HepG2 (cell line): ENCODE measurements around the gene RNF8. TPM values are rescaled to one million over a fixed set of nuclear protein-coding genes. Genes with fewer than 3 reads are reported as not detected.

Source experiments
- ATAD3A ChIP-seq: sonication (generic); formaldehyde crosslinking; IDR thresholded peaks from 2 replicates; pipeline ENCODE4 v1.4.0; 2020; ENCODE audit warnings: missing genetic modification reagents
- ATF1 ChIP-seq: IDR thresholded peaks from 2 replicates; pipeline ENCODE4 v1.6.1; 2016; ENCODE audit warnings: mild to moderate bottlenecking, control low read depth
- EHMT2 ChIP-seq: fragments of 200-600 bp; sonication (generic); IDR thresholded peaks from 2 replicates; pipeline ENCODE4 v1.7.0; 2017; ENCODE audit warnings: antibody characterized with exemption, low read depth, low read length, borderline replicate concordance
- GATAD2A ChIP-seq: IDR thresholded peaks from 2 replicates; pipeline ENCODE4 v1.6.1; 2016
- HNF4A ChIP-seq: sonication (generic); formaldehyde crosslinking; IDR thresholded peaks from 2 replicates; pipeline ENCODE4 v1.4.0; 2020; ENCODE audit warnings: missing genetic modification reagents
- HNRNPH1 ChIP-seq: fragments of 200-400 bp; formaldehyde crosslinking; optimal IDR thresholded peaks from 2 replicates; pipeline ENCODE3; 2017; ENCODE audit warnings: mild to moderate bottlenecking, low read depth, low read length
- HOXA3 ChIP-seq: sonication (generic); formaldehyde crosslinking; IDR thresholded peaks from 2 replicates; pipeline ENCODE4 v1.5.0; 2020; ENCODE audit warnings: missing genetic modification reagents
- HOXA5 ChIP-seq: sonication (generic); formaldehyde crosslinking; IDR thresholded peaks from 2 replicates; pipeline ENCODE4 v1.4.0; 2020; ENCODE audit warnings: missing genetic modification reagents
- KDM3A ChIP-seq: IDR thresholded peaks from 2 replicates; pipeline ENCODE4 v1.6.1; 2018; ENCODE audit warnings: low read depth, missing compliant biosample characterization
- MEF2D ChIP-seq: sonication (generic); formaldehyde crosslinking; IDR thresholded peaks from 2 replicates; pipeline ENCODE4 v1.5.1; 2020; ENCODE audit warnings: mild to moderate bottlenecking, missing genetic modification reagents
- MLX ChIP-seq: IDR thresholded peaks from 2 replicates; pipeline ENCODE4 v1.6.1; 2016
- MTA3 ChIP-seq: sonication (generic); formaldehyde crosslinking; IDR thresholded peaks from 2 replicates; pipeline ENCODE4 v1.4.0; 2020; ENCODE audit warnings: missing genetic modification reagents
- MTF2 ChIP-seq: sonication (generic); formaldehyde crosslinking; IDR thresholded peaks from 2 replicates; pipeline ENCODE4 v1.5.0; 2020; ENCODE audit warnings: missing genetic modification reagents, borderline replicate concordance
- MZF1 ChIP-seq: sonication (generic); formaldehyde crosslinking; IDR thresholded peaks from 2 replicates; pipeline ENCODE4 v1.8.1; 2023; ENCODE audit warnings: mild to moderate bottlenecking, missing genetic modification reagents, borderline replicate concordance
- PHF21A ChIP-seq: sonication (generic); formaldehyde crosslinking; IDR thresholded peaks from 2 replicates; pipeline ENCODE4 v1.5.0; 2020; ENCODE audit warnings: mild to moderate bottlenecking, missing genetic modification reagents
- PHF8 ChIP-seq: sonication (generic); formaldehyde crosslinking; IDR thresholded peaks from 2 replicates; pipeline ENCODE4 v1.5.0; 2020; ENCODE audit warnings: missing genetic modification reagents
- PRDM10 ChIP-seq: sonication (generic); formaldehyde crosslinking; IDR thresholded peaks from 2 replicates; pipeline ENCODE4 v1.4.0; 2020; ENCODE audit warnings: low read depth, missing genetic modification reagents
- SMAD1 ChIP-seq: sonication (generic); formaldehyde crosslinking; IDR thresholded peaks from 2 replicates; pipeline ENCODE4 v1.4.0; 2020; ENCODE audit warnings: missing genetic modification reagents, low read depth, mild to moderate bottlenecking, borderline replicate concordance
- SMAD3 ChIP-seq: sonication (generic); formaldehyde crosslinking; IDR thresholded peaks from 2 replicates; pipeline ENCODE4 v1.4.0; 2020; ENCODE audit warnings: missing genetic modification reagents
- SRSF1 ChIP-seq: fragments of 200-400 bp; formaldehyde crosslinking; optimal IDR thresholded peaks from 2 replicates; pipeline ENCODE3; 2017; ENCODE audit warnings: mild to moderate bottlenecking, low read depth, low read length, moderate library complexity
- SSRP1 ChIP-seq: IDR thresholded peaks from 2 replicates; pipeline ENCODE4 v1.6.1; 2016; ENCODE audit warnings: control low read depth
- STAG1 ChIP-seq: sonication (generic); formaldehyde crosslinking; IDR thresholded peaks from 2 replicates; pipeline ENCODE4 v1.4.0; 2020; ENCODE audit warnings: missing genetic modification reagents
- TGIF2 ChIP-seq: IDR thresholded peaks from 2 replicates; pipeline ENCODE4 v1.6.1; 2016; ENCODE audit warnings: control low read depth, missing compliant biosample characterization
- ZFP1 ChIP-seq: IDR thresholded peaks from 2 replicates; pipeline ENCODE4 v1.6.1; 2016
- ZFP37 ChIP-seq: sonication (generic); formaldehyde crosslinking; IDR thresholded peaks from 2 replicates; pipeline ENCODE4 v1.4.0; 2020; ENCODE audit warnings: missing genetic modification reagents, borderline replicate concordance
- ZMYM3 ChIP-seq: sonication (generic); formaldehyde crosslinking; IDR thresholded peaks from 2 replicates; pipeline ENCODE4 v1.5.1; 2020; ENCODE audit warnings: mild to moderate bottlenecking, missing genetic modification reagents
- ZNF264 ChIP-seq: sonication (generic); formaldehyde crosslinking; IDR thresholded peaks from 2 replicates; pipeline ENCODE4 v1.4.0; 2020; ENCODE audit warnings: missing genetic modification reagents
- ZNF335 ChIP-seq: sonication (generic); formaldehyde crosslinking; IDR thresholded peaks from 2 replicates; pipeline ENCODE4 v1.4.0; 2020; ENCODE audit warnings: missing genetic modification reagents
- ZNF552 ChIP-seq: sonication (generic); formaldehyde crosslinking; IDR thresholded peaks from 2 replicates; pipeline ENCODE4 v1.9.0; 2022; ENCODE audit warnings: missing genetic modification reagents, mild to moderate bottlenecking, borderline replicate concordance
- ZNF616 ChIP-seq: sonication (generic); formaldehyde crosslinking; IDR thresholded peaks from 2 replicates; pipeline ENCODE4 v1.5.0; 2020; ENCODE audit warnings: low read depth, mild to moderate bottlenecking, missing genetic modification reagents
- polyA plus RNA-seq, 8 experiments: library from polyadenylated mRNA; depleted of rRNA in 3 of 8; stranded (reverse) in 7 of 8; unstranded in 1 of 8; fragments of >200 nt; fragmentation: Illumina TruSeq in 4 of 8; extraction: Trizol in 4 of 8; gene quantifications; 2 replicates each; pipeline versions ENCODE4 v1.2.1 to v1.2.3, GENCODE V29; 2011 to 2016; ENCODE audit warnings: low read depth in 4 of 8, missing spikeins in 1 of 8, mixed read lengths in 1 of 8; ENCODE audit not compliant: insufficient read depth in 1 of 8
- total RNA-seq, 5 experiments: library from RNA; depleted of rRNA; stranded (reverse); fragments of >200 nt; fragmentation: Illumina TruSeq; extraction: Trizol; gene quantifications; 2 replicates each; pipeline ENCODE4 v1.2.3, GENCODE V29; 2016; ENCODE audit warnings: low read depth in 1 of 5

RNF8 gene
- total and polyA plus RNA-seq, 2 of the 13 experiments (the other 11 are each of a cell fraction or from before 2014, with no cell fraction given), result 21.8 to 47.6 TPM

- TF ChIP-seq EHMT2 (no peak), PRDM10 (CRISPR knock-in tag) (peak; percentile 34; the same call in 1 of the 2 replicates), ZFP1 (CRISPR knock-in tag) (no peak; the same call in 1 of the 2 replicates), ZFP37 (peak; percentile 62; the same call in 1 of the 2 replicates), MLX (CRISPR knock-in tag) (no peak), MTA3 (CRISPR knock-in tag) (0 out of 2 replicates have a peak, but pooled peaks have one; percentile 32), ZNF264 (peak; percentile 73; the same call in 1 of the 2 replicates), SRSF1 (peak; percentile 67), TGIF2 (no peak; the same call in 1 of the 2 replicates), HOXA5 (CRISPR knock-in tag) (peak; percentile 89), ZMYM3 (CRISPR knock-in tag) (no peak; the same call in 1 of the 2 replicates), MZF1 (CRISPR knock-in tag) (no peak; the same call in 1 of the 2 replicates), ATAD3A (no peak), ZNF616 (CRISPR knock-in tag) (no peak; the same call in 1 of the 2 replicates), GATAD2A (CRISPR knock-in tag) (no peak), HNRNPH1 (no peak), ZNF335 (no peak), STAG1 (CRISPR knock-in tag) (peak; percentile 15; the same call in 1 of the 2 replicates), SMAD1 (CRISPR knock-in tag) (no peak; the same call in 1 of the 2 replicates), ATF1 (no peak), SSRP1 (CRISPR knock-in tag) (no peak), PHF8 (peak; percentile 85), MTF2 (CRISPR knock-in tag) (no peak), MEF2D (CRISPR knock-in tag) (peak; percentile 57; the same call in 1 of the 2 replicates), HOXA3 (CRISPR knock-in tag) (peak; percentile 84; the same call in 1 of the 2 replicates), KDM3A (no peak; the same call in 1 of the 2 replicates), SMAD3 (CRISPR knock-in tag) (no peak), ZNF552 (CRISPR knock-in tag) (0 out of 2 replicates have a peak, but pooled peaks have one; percentile 46), PHF21A (CRISPR knock-in tag) (0 out of 2 replicates have a peak, but pooled peaks have one; percentile 45), HNF4A (CRISPR knock-in tag) (0 out of 2 replicates have a peak, but pooled peaks have one; percentile 35)
Observed at GRCh38 chr6:37353761-37354525, at the start of gene RNF8 (continued).
